ENCODE data around the gene MICA. TPM values are rescaled to one million over a fixed set of nuclear protein-coding genes. Genes with fewer than 3 reads are reported as not detected.
A peak's percentile ranks its signal among the peaks of the same experiment; 100 is the strongest.
"Not testable (repeated sequence)": the region's sequence is repeated elsewhere in the genome, so short reads cannot be mapped to it uniquely, and the experiment has no call there.

Gene MICA
- total and polyA plus RNA-seq, 9 of the 15 experiments (the other 6 are each of a cell fraction or from before 2014, with no cell fraction given): 11.8 to 24.6 (median 16.7) TPM

DNA sequence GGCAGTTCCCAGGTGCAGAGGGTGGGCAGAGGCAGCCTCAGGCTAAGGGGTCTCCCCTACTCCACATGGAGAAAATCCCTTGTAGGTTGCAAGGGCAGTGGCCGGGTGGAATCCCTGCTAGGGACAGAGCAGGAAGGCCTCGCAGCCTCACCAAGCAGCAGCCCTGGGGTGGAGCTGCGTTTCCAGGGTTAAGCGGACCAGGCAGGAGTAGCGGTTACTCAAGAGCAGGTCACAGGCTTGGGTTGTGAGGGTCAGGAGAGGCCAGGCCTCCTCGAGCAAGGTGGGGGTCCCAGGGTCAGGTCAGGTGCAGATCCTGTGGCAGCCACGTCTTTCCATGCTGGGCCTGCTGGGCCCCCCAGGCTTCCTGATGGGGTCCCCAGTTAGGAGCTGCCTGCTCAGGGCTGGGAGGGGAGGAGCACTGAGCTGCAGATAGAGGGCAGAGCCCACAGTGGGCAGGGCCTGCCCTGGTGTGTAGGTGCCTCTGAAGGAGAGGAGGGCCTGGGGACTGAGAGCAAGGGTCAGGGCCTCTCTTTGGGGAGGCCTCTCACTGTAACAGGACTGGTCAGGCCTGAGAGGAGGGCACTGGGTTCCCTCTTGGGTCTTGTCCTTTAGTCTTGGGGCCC, 10.9 kb downstream of the MICA start:
- H3K36me3 ChIP-seq (ENCODE audit: control insufficient read depth, insufficient read depth, low read length): peaks cover 53% of the 10 kb centered on the region; the same call in 2 of the 3 replicates
- H3K9ac ChIP-seq (ENCODE audit: insufficient read depth in 1 of 2, low read depth in 2 of 2, low read length in 2 of 2); H3K27ac ChIP-seq (ENCODE audit: extremely low read depth, low read depth, low read length); H2AFZ ChIP-seq (ENCODE audit: low read depth, low read length); H3K79me2 ChIP-seq (ENCODE audit: control insufficient read depth, insufficient read depth, low read length); DNase-seq (ENCODE audit: extremely low read depth in 1 of 4, low spot score in 3 of 4); H3K27me3 ChIP-seq (ENCODE audit: control insufficient read depth in 2 of 2, insufficient read depth in 2 of 2, low read length in 2 of 2); FAIRE-seq; H3K9me1 ChIP-seq (ENCODE audit: control insufficient read depth, insufficient read depth, low read length); POLR2A ChIA-PET; H3K4me1 ChIP-seq (replicated peaks in 1 of 2; ENCODE audit: control insufficient read depth in 2 of 2, insufficient read depth in 2 of 2, low read length in 2 of 2); H3K4me2 ChIP-seq (ENCODE audit: insufficient read depth, low read length); BruUV-seq (replicated peaks); H3K4me3 ChIP-seq; H3K9me3 ChIP-seq (replicated peaks; ENCODE audit: control insufficient read depth, insufficient read depth, low read depth, low read length); in situ Hi-C loops (cut with MboI); H4K20me1 ChIP-seq (replicated peaks; ENCODE audit: control insufficient read depth, insufficient read depth, low read length); intact Hi-C loops (cut with micrococcal nuclease): not testable (repeated sequence)
- ATAC-seq: peak; percentile 39; the same call in 2 of the 3 replicates
- CTCF ChIA-PET (ENCODE audit: low intra/inter-chr PET ratio): interaction anchor here (0.6 kb wide), 1 partner anchor 110 kb away, joined by 3 read pairs; no protein-coding TSS in a partner anchor
- WGBS (ENCODE audit: insufficient coverage, low coverage, missing lambda C conversion rate): 81% methylated on average over 7 of the region's 7 CpGs
- TF ChIP-seq POLR2G (IDR thresholded peaks at IDR 0.05; ENCODE audit: low read depth, low read length): 0 out of 2 replicates have a peak, but pooled peaks have one; percentile 9
- TF ChIP-seq SUPT5H (IDR thresholded peaks at IDR 0.05): 0 out of 2 replicates have a peak, but pooled peaks have one; percentile 20

DNA sequence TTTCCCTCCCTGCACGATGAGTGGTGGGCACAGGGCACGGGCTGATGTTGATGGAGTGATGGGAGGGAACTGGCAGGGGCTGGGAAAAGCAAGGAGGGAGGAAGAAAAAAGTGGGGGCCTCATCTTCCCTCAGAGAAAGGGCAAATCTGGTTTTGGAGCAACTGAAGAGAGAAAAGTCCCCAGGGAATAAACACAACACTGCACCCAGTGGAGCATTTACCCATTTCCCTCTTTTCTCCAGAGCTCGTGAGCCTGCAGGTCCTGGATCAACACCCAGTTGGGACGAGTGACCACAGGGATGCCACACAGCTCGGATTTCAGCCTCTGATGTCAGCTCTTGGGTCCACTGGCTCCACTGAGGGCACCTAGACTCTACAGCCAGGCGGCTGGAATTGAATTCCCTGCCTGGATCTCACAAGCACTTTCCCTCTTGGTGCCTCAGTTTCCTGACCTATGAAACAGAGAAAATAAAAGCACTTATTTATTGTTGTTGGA, 11.4 kb downstream of the MICA start:
- no peaks in the 10 kb centered on the region for H3K79me2 ChIP-seq (ENCODE audit: control insufficient read depth, insufficient read depth, low read length)
- no peak overlapping the region for H3K27ac ChIP-seq (ENCODE audit: extremely low read depth, low read depth, low read length)
- POLR2A ChIA-PET: interaction anchor here (1.7 kb wide), 1 partner anchor 12 kb away, joined by 7 read pairs; the partner anchor contains the start of gene MICA
- H3K9me3 ChIP-seq (replicated peaks; ENCODE audit: control insufficient read depth, insufficient read depth, low read depth, low read length): no peaks in the 10 kb centered on the region
- H3K4me1 ChIP-seq (replicated peaks in 1 of 2; ENCODE audit: control insufficient read depth in 2 of 2, insufficient read depth in 2 of 2, low read length in 2 of 2): peaks cover 0 to 5% of the 10 kb centered on the region in 2 experiments; a peak in 4 of 5 replicates
- FAIRE-seq (no peak), DNase-seq (ENCODE audit: extremely low read depth in 1 of 4, low spot score in 3 of 4) (no peak), ATAC-seq (no peak)
- no peak overlapping the region for H3K4me3 ChIP-seq
- H2AFZ ChIP-seq (ENCODE audit: low read depth, low read length): no peak overlapping the region
- no peaks in the 10 kb centered on the region for H3K27me3 ChIP-seq (ENCODE audit: control insufficient read depth in 2 of 2, insufficient read depth in 2 of 2, low read length in 2 of 2)
- H3K9me1 ChIP-seq (ENCODE audit: control insufficient read depth, insufficient read depth, low read length): no peaks in the 10 kb centered on the region
- intact Hi-C loops (cut with micrococcal nuclease) (no loop called here), in situ Hi-C loops (cut with MboI) (no loop called here)
- WGBS (ENCODE audit: insufficient coverage, low coverage, missing lambda C conversion rate): 65% methylated on average over 5 of the region's 6 CpGs
- H3K36me3 ChIP-seq (ENCODE audit: control insufficient read depth, insufficient read depth, low read length): peaks cover 53% of the 10 kb centered on the region; the same call in 2 of the 3 replicates
- no peak overlapping the region for H3K4me2 ChIP-seq (ENCODE audit: insufficient read depth, low read length)
- BruUV-seq (replicated peaks): no TSS peak
- no peaks in the 10 kb centered on the region for H4K20me1 ChIP-seq (replicated peaks; ENCODE audit: control insufficient read depth, insufficient read depth, low read length)
- CTCF ChIA-PET (ENCODE audit: low intra/inter-chr PET ratio): no interaction called here
- H3K9ac ChIP-seq (ENCODE audit: insufficient read depth in 1 of 2, low read depth in 2 of 2, low read length in 2 of 2): no peak overlapping the region
- TF ChIP-seq STAT5A (IDR thresholded peaks at IDR 0.05; ENCODE audit: borderline replicate concordance, low read length) (no peak), ZNF146 (CRISPR knock-in tag; IDR thresholded peaks at IDR 0.05; ENCODE audit: unreplicated experiment) (no peak)
